ENCODE results near the gene DNM1.

DNA sequence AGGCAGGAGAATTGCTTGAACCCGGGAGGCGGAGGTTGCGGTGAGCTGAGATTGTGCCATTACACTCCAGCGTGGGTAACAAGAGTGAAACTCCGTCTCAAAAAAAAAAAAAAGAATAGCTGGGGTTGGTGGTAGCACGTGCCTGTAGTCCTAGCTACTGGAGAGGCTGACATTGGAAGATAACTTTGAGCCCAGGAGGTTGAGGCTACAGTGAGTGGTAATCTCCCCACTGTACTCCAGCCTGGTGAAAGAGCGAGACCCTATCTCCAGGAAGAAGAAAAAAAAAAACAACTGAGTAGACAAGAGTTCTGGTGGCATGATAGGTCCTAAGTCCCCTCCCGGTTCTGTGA lies 46.4 kb downstream of the DNM1 start:
- TF ChIP-seq, protein P1, sequence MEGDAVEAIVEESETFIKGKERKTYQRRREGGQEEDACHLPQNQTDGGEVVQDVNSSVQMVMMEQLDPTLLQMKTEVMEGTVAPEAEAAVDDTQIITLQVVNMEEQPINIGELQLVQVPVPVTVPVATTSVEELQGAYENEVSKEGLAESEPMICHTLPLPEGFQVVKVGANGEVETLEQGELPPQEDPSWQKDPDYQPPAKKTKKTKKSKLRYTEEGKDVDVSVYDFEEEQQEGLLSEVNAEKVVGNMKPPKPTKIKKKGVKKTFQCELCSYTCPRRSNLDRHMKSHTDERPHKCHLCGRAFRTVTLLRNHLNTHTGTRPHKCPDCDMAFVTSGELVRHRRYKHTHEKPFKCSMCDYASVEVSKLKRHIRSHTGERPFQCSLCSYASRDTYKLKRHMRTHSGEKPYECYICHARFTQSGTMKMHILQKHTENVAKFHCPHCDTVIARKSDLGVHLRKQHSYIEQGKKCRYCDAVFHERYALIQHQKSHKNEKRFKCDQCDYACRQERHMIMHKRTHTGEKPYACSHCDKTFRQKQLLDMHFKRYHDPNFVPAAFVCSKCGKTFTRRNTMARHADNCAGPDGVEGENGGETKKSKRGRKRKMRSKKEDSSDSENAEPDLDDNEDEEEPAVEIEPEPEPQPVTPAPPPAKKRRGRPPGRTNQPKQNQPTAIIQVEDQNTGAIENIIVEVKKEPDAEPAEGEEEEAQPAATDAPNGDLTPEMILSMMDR (IDR thresholded peaks at IDR 0.05; ENCODE audit: extremely low read depth in 1 of 2, insufficient read depth in 1 of 2, low read depth in 1 of 2, low read length in 2 of 2): no peak
- TF ChIP-seq POLR2AphosphoS5 (IDR thresholded peaks at IDR 0.05; ENCODE audit: insufficient read depth, low read depth, low read length) (no peak), EZH2 (IDR thresholded peaks at IDR 0.05; ENCODE audit: borderline replicate concordance, low read depth, low read length, severe bottlenecking) (no peak), FOS (IDR thresholded peaks at IDR 0.05; ENCODE audit: borderline replicate concordance, insufficient read depth, low read length) (no peak), POLR2A (IDR thresholded peaks at IDR 0.05; ENCODE audit: low read depth, low read length) (no peak), MYC (IDR thresholded peaks at IDR 0.05; ENCODE audit: low read depth, low read length) (no peak)
